WERI-Rb-1 (cell line): ENCODE results near the gene GNS.
A peak's percentile ranks its signal among the peaks of the same experiment; 100 is the strongest.

Experiments
- DNase-seq: peaks from one replicate; pipeline ENCODE4 v3.0.0-alpha.2; 2020
- H3K27ac ChIP-seq: fragments of 250-450 bp; sonication (Bioruptor Pico); 2 replicates; pipeline ENCODE4 v1.5.1; 2020; ENCODE audit warnings: mild to moderate bottlenecking, moderate library complexity
- H3K27me3 ChIP-seq: fragments of 250-450 bp; sonication (Bioruptor Pico); 2 replicates; pipeline ENCODE4 v1.5.1; 2021; ENCODE audit warnings: mild to moderate bottlenecking, low read depth, moderate library complexity; ENCODE audit not compliant: insufficient read depth, severe bottlenecking
- H3K36me3 ChIP-seq: fragments of 250-450 bp; sonication (Bioruptor Pico); 2 replicates; pipeline ENCODE4 v1.5.1; 2020; ENCODE audit warnings: mild to moderate bottlenecking, moderate library complexity
- H3K4me3 ChIP-seq: 2 replicates; pipeline ENCODE4 v1.5.1; 2011; ENCODE audit warnings: low read depth, mild to moderate bottlenecking, control low read depth, low read length
- H3K9me3 ChIP-seq: fragments of 250-450 bp; sonication (Bioruptor Pico); 2 replicates; pipeline ENCODE4 v1.5.1; 2021; ENCODE audit warnings: mild to moderate bottlenecking, moderate library complexity; ENCODE audit not compliant: severe bottlenecking
- CTCF ChIP-seq: IDR thresholded peaks from 2 replicates; pipeline ENCODE4 v1.5.1; 2011; ENCODE audit warnings: low read depth, mild to moderate bottlenecking, control low read depth, inconsistent platforms, low read length

GNS gene

GRCh38 chr12:64680235-64680634, 79.0 kb downstream of the GNS start:
- Histone ChIP-seq H3K27me3 (no peaks in the 10 kb centered on the region), H3K4me3 (no peak overlapping the region), H3K9me3 (no peaks in the 10 kb centered on the region), H3K36me3 (no peaks in the 10 kb centered on the region), H3K27ac (no peak overlapping the region)
- no peak for DNase-seq
- TF ChIP-seq CTCF: no peak

- Histone ChIP-seq H3K9me3 (no peaks in the 10 kb centered on the region), H3K4me3 (no peak overlapping the region), H3K27ac (no peak overlapping the region), H3K36me3 (no peaks in the 10 kb centered on the region), H3K27me3 (no peaks in the 10 kb centered on the region)
- DNase-seq: no peak
- no peak for TF ChIP-seq CTCF
Measured at GRCh38 chr12:64679487-64680001, 79.7 kb downstream of the GNS start.

GRCh38 chr12:64678835-64679234, 80.4 kb downstream of the GNS start:
- H3K27me3 ChIP-seq: no peaks in the 10 kb centered on the region
- no peak for DNase-seq
- no peaks in the 10 kb centered on the region for H3K36me3 ChIP-seq
- no peak overlapping the region for H3K4me3 ChIP-seq
- no peaks in the 10 kb centered on the region for H3K9me3 ChIP-seq
- no peak overlapping the region for H3K27ac ChIP-seq
- no peak for TF ChIP-seq CTCF

- DNase-seq: no peak
- Histone ChIP-seq H3K27ac (no peak overlapping the region), H3K4me3 (no peak overlapping the region), H3K36me3 (no peaks in the 10 kb centered on the region), H3K27me3 (no peaks in the 10 kb centered on the region), H3K9me3 (no peaks in the 10 kb centered on the region)
- 0 out of 2 replicates have a peak, but pooled peaks have one; percentile 37 for TF ChIP-seq CTCF
Measured at GRCh38 chr12:64678248-64678647, 81.0 kb downstream of the GNS start.

GRCh38 chr12:64675795-64676194, 83.4 kb downstream of the GNS start:
- Histone ChIP-seq H3K36me3 (no peaks in the 10 kb centered on the region), H3K9me3 (no peaks in the 10 kb centered on the region), H3K27me3 (no peaks in the 10 kb centered on the region), H3K4me3 (no peak overlapping the region), H3K27ac (no peak overlapping the region)
- TF ChIP-seq CTCF: no peak
- DNase-seq: no peak

- TF ChIP-seq CTCF: no peak
- Histone ChIP-seq H3K27ac (no peak overlapping the region), H3K4me3 (no peak overlapping the region), H3K9me3 (no peaks in the 10 kb centered on the region), H3K27me3 (no peaks in the 10 kb centered on the region), H3K36me3 (no peaks in the 10 kb centered on the region)
- DNase-seq: no peak
Measured at GRCh38 chr12:64674367-64674922, 84.8 kb downstream of the GNS start.
